Skeletal muscle satellite cell (primary cell): ENCODE results near the gene SMURF1.
A peak's percentile ranks its signal among the peaks of the same experiment; 100 is the strongest.

Experiments used
- H3K27me3 ChIP-seq: 2 replicates; pipeline ENCODE4 v1.7.0; 2013; ENCODE audit warnings: low read length; ENCODE audit not compliant: control insufficient read depth, insufficient read depth
- H3K36me3 ChIP-seq: 2 replicates; pipeline ENCODE4 v1.7.0; 2013; ENCODE audit warnings: mild to moderate bottlenecking, control low read depth, low read length; ENCODE audit not compliant: insufficient read depth
- H3K4me1 ChIP-seq: 2 replicates; pipeline ENCODE4 v1.7.0; 2013; ENCODE audit warnings: low read length; ENCODE audit not compliant: control insufficient read depth, insufficient read depth
- H3K4me2 ChIP-seq: 2 replicates; pipeline ENCODE4 v1.7.0; 2013; ENCODE audit warnings: mild to moderate bottlenecking, low read length
- H3K4me3 ChIP-seq: 2 replicates; pipeline ENCODE4 v1.7.0; 2013; ENCODE audit warnings: low read length
- H3K9ac ChIP-seq: 2 replicates; pipeline ENCODE4 v1.7.0; 2013; ENCODE audit warnings: mild to moderate bottlenecking, low read depth, low read length, moderate library complexity
- H3K9me3 ChIP-seq: replicated peaks from 2 replicates; pipeline ENCODE4 v1.7.0; 2013; ENCODE audit warnings: mild to moderate bottlenecking, control low read depth, low read length

Gene SMURF1

DNA sequence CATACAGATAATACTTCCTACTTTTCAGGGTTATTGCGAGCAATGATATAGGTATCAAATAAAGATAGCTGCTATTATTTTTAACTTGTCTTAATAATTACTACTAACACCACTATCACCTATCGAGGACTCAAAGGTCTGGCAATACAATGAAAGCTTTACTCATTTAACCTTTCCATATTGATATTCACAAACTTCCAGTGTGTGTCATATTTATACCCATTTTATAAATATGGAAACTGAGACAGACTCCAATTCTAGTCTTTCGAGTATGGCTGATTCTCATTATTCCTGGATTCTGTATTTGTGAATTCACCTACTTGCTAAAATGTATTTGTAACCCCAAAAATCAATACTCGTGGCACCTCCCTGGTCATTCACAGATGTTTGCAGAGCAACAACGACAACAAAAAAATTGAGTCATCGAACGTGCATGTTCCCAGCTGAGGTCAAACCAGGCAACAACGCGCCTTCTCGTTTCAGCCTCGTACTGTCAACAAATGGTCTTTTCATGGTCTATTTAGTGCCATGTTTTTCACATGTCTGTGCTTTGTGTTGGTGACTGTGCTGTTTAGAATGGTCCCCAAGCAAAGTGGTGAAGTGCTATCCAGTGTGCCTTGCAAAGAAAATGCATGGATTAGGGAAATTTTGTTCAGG is 51.7 kb downstream of the SMURF1 start:
- Histone ChIP-seq H3K9ac (no peak overlapping the region), H3K36me3 (no peaks in the 10 kb centered on the region), H3K4me1 (peaks cover 10% of the 10 kb centered on the region), H3K4me3 (no peak overlapping the region), H3K9me3 (no peaks in the 10 kb centered on the region), H3K27me3 (no peaks in the 10 kb centered on the region), H3K4me2 (no peak overlapping the region)

DNA sequence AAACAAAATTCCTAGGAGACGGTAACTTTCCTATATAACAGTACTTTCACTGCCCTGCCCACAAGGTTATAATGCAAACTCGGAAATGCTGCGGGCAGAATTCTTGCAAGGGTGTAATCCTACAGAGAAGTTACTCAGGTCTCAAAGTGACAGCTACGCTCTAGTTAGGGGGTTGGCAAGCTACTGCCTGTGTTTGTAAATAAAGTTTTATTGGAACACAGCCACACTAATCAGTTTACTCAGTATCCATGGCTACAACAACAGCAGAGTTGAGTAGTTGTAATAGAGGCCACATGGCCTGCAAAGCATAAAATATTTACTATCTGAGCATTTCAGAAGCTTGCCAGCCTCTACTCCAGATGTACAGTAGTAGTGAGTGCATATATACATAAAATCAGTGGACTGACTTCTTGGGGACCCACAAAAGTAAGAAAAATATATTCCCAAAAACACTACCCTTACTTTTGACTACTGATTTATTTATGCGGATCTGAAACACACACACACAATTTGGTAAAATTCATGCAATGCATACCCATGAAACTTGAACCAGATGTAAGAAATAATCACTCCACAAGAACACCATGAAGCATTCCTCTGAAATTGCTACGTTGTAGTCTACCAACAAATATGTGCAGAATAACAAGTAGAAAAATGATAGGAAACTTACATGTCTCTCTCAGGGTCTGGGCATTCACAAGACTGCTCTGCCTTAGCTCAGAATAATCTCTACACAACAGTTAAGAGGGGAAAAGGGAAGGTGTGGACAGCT is 53.0 kb downstream of the SMURF1 start:
- H3K9me3 ChIP-seq: peaks cover 3% of the 10 kb centered on the region
- peaks cover 10% of the 10 kb centered on the region for H3K4me1 ChIP-seq
- no peak overlapping the region for H3K4me3 ChIP-seq
- H3K4me2 ChIP-seq: no peak overlapping the region
- no peak overlapping the region for H3K9ac ChIP-seq
- no peaks in the 10 kb centered on the region for H3K27me3 ChIP-seq
- peaks cover 4% of the 10 kb centered on the region for H3K36me3 ChIP-seq

DNA sequence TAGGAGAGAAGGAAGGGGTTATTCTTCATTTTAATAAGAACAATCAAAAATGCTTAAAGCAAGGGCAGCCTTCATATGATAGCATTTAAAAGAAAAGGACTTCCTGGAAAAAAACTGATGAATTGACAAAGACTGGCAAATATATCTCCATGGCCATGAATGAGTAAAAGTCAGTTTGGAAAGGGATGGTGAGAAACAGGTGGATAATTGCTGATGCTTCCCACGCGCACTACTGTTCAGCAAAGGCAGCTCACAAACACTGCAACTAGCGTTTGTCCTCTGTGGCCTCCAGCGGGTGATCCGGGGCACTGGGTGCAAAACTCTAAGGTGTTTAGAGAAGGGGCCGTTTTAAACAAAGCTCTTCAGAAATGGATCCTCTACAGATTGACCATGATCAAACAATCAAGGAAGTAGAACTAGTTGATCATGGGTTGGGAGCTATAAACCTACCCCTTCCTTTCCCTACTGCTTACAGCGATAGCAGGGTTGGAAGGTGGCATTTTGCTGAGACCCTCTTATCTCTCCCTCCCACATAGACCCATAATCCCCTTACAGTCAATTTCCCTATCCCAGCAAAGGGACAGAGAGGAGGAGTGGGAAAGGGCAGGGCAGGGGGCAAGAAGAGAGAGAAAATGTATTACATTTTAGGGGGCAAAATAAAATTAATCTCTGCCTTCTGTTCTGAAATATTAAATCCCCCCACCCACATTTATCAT is 53.8 kb downstream of the SMURF1 start:
- Histone ChIP-seq H3K9ac (no peak overlapping the region), H3K27me3 (no peaks in the 10 kb centered on the region), H3K4me2 (no peak overlapping the region), H3K4me1 (peaks cover 10% of the 10 kb centered on the region), H3K36me3 (peaks cover 8% of the 10 kb centered on the region), H3K9me3 (peaks cover 3% of the 10 kb centered on the region), H3K4me3 (no peak overlapping the region)

DNA sequence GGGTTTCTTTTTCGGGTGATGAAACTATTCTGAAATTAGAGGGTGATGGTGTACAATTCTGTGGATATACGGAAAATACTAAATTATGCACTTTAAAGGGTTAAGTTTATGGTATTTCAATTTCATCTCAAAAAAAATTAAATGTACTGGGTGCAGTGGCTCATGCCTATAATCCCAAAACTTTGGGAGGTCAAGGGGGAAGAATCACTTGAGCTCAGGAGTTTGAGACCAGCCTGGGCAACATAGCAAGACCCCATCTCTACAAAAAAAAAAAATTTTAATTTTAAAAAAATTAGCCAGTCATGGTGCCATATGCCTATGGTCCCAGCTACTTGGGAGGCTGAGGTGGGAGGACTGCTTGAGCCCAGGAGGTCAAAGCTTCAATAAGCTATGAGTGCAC is 57.0 kb downstream of the SMURF1 start:
- Histone ChIP-seq H3K4me1 (peaks cover 19% of the 10 kb centered on the region), H3K27me3 (no peaks in the 10 kb centered on the region), H3K4me3 (no peak overlapping the region), H3K9ac (no peak overlapping the region), H3K9me3 (peaks cover 3% of the 10 kb centered on the region), H3K36me3 (peaks cover 8% of the 10 kb centered on the region), H3K4me2 (no peak overlapping the region)

DNA sequence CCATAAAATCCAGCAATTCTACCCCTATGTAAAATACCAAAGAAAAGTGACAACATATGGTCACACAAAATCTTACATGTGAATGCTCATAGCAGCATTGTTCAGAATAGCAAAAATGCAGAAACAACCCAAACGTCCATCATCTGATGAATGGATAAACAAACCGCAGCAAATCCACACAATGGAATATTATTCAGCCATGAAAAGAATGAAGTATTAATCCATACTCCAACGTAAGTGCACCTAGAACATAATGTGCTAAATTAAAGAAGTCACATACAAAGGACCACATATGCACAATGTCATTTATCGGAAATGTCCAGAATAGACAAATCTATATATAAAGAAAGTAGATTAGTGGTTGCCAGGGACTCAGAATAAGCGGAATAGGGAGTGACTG is 57.4 kb downstream of the SMURF1 start:
- Histone ChIP-seq H3K4me3 (no peak overlapping the region), H3K9ac (no peak overlapping the region), H3K4me2 (no peak overlapping the region), H3K9me3 (peaks cover 3% of the 10 kb centered on the region), H3K27me3 (no peaks in the 10 kb centered on the region), H3K4me1 (peaks cover 19% of the 10 kb centered on the region), H3K36me3 (peaks cover 8% of the 10 kb centered on the region)

DNA sequence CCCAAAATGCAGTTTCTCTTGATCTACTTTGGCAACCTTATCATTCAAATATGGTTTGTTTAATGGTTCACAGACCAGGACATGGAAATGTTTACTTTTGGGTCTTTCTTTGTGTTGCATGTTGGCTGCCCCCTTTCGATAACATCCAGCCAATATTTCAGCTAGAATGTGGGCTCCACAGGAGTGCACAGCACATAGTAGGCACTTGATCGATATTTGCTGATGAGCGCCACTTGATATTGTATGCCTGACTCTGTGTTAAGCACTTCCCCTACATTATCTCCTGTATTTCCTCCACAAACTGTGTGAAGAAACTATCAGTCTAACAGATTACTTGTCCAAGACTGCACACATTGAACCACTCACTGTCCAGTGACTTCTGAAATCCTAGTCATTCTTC is 60.2 kb downstream of the SMURF1 start:
- no peak overlapping the region for H3K4me2 ChIP-seq
- no peak overlapping the region for H3K4me3 ChIP-seq
- H3K36me3 ChIP-seq: peaks cover 8% of the 10 kb centered on the region
- peaks cover 3% of the 10 kb centered on the region for H3K9me3 ChIP-seq
- H3K9ac ChIP-seq: no peak overlapping the region
- no peaks in the 10 kb centered on the region for H3K27me3 ChIP-seq
- H3K4me1 ChIP-seq: peaks cover 20% of the 10 kb centered on the region

DNA sequence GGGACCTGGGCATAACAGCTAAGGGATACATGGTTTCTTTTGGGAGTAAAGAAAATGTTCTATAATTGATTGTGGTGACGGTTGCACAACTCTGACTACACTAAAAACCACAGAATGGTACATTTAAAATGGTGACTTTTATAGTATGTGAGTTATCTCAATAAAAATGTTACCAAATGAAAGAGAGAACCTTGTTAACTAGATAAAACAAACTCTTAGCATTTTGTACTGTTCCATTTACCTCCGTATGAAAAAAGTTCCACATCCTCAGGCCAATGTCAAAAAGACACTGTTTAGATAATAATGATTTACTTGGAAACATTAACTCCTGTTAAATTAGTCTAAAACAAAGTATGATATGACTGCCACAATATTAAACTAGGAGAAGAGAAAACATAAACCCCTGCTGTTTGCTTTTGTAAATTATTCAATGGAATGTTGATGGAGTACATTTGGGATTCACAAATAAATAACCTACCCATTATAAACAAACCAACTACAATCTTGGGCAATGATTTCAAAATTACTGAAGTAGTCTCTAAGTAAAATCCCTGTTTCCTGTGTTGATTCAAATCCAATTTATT is 60.7 kb downstream of the SMURF1 start:
- Histone ChIP-seq H3K4me2 (peak overlapping the region; percentile 17), H3K36me3 (peaks cover 8% of the 10 kb centered on the region), H3K9ac (no peak overlapping the region), H3K4me1 (peaks cover 22% of the 10 kb centered on the region), H3K27me3 (no peaks in the 10 kb centered on the region), H3K4me3 (no peak overlapping the region), H3K9me3 (peaks cover 3% of the 10 kb centered on the region)

DNA sequence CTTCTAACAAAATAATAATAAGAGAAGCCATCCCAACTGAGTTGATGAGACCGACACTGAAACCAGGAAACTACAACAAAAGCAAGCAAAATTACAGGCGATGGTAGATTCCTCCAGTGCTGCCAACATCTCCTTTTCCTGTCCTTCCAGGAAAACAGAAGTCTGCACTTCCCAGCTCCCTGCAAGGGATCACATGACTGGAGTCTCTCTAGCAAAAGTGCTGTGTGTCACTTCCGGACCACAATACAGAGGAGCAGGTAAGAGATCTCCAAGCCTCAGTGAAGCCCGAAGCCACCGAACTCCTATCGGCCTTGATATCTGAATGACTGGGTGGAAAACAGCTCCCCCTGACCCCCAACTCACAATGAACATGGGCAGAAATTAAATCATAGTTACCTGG is 63.2 kb downstream of the SMURF1 start:
- H3K9me3 ChIP-seq: no peaks in the 10 kb centered on the region
- H3K9ac ChIP-seq: no peak overlapping the region
- H3K27me3 ChIP-seq: no peaks in the 10 kb centered on the region
- peaks cover 2% of the 10 kb centered on the region for H3K36me3 ChIP-seq
- peaks cover 22% of the 10 kb centered on the region for H3K4me1 ChIP-seq
- H3K4me2 ChIP-seq: no peak overlapping the region
- H3K4me3 ChIP-seq: no peak overlapping the region

DNA sequence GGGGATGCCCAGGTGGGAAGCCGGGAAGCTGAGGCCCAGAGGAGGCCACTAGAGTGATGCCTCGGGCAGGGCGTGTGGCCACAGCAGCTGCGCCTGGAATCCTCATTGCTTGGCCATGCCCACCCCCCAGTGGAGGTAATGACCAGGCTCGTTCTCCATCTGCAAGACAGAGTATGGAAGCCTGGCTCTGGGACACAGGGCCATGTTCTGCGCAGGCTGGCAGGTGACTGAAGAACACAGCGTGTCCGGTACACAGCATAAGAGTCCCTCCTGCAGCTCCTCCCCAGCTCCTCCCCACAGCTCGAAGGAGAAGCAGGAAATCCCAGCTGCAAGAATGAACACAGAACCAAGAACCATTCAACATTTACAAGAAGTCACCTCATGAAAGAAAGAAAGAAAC is 64.8 kb downstream of the SMURF1 start:
- Histone ChIP-seq H3K27me3 (no peaks in the 10 kb centered on the region), H3K36me3 (no peaks in the 10 kb centered on the region), H3K4me3 (no peak overlapping the region)

DNA sequence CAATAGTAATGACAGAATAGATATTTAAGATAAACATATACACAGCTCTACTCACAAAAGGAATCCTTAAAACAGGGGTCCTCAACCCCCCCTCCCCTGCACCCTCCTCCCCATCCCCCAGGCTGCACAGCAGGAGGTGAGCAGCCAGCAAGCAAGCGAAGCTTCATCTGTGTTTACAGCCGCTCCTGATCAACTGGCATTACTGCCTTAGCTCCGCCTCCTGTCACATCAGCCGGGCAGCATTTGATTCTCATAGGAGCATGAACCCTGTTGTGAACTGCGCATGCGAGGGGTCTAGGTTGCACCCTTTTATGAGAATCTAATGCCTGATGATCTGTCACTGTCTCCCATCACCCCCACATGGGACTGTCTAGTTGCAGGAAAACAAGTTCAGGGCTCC is 65.5 kb downstream of the SMURF1 start:
- H3K4me3 ChIP-seq: no peak overlapping the region
- no peaks in the 10 kb centered on the region for H3K36me3 ChIP-seq
- no peaks in the 10 kb centered on the region for H3K9me3 ChIP-seq
- H3K9ac ChIP-seq: no peak overlapping the region
- H3K27me3 ChIP-seq: no peaks in the 10 kb centered on the region
- H3K4me1 ChIP-seq: peaks cover 16% of the 10 kb centered on the region
- H3K4me2 ChIP-seq: no peak overlapping the region

More for the DNA sequence above, 64.8 kb downstream of the SMURF1 start:
- Histone ChIP-seq H3K9me3 (no peaks in the 10 kb centered on the region), H3K4me2 (peak overlapping the region; percentile 18), H3K9ac (no peak overlapping the region), H3K4me1 (peaks cover 22% of the 10 kb centered on the region)

DNA sequence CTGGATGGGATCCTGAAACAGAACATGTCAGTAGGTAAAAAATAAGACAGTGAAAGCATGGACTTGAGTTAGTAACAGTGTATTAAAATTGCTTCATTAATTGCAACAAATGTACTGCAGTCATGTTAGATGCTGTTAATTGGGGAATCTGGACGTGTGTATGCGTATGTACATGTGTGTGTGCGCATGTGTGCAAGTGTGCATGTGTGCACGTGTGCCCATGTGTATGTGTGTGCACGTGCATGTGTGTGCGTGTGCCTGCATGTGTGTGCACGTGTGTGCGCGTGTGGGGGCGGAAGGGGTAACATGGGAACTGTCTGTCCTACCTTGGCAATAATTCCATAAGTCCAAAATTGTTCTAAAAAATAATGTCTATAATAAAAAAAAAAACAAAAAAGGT is 67.3 kb downstream of the SMURF1 start:
- Histone ChIP-seq H3K9ac (no peak overlapping the region), H3K27me3 (no peaks in the 10 kb centered on the region), H3K4me2 (no peak overlapping the region), H3K4me1 (peaks cover 8% of the 10 kb centered on the region), H3K36me3 (no peaks in the 10 kb centered on the region), H3K9me3 (no peaks in the 10 kb centered on the region), H3K4me3 (no peak overlapping the region)
